Measurements from ENCODE around the gene CLEC4C.

Gene CLEC4C

DNA sequence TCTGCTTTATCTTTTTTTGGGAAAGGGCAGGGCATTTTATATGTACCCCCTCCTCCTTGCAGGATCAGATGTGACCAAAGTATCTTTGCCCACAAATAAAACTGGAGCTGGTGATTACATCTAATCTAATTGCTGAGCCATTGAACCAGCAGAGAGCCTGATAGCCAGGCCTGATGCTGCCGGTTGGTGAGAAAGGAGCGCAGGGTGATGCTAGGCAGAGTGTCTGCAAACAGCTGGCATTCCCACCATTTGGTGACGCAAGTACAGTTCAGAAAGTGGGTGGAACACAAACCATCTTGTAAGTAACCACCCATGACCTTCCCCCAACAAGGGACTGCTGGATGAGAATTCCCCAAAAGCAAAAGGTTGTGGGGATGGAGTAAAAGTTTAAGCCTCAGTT, 23.2 kb downstream of the CLEC4C start:
- DNase-seq (ENCODE audit: low read depth), result no peak

DNA sequence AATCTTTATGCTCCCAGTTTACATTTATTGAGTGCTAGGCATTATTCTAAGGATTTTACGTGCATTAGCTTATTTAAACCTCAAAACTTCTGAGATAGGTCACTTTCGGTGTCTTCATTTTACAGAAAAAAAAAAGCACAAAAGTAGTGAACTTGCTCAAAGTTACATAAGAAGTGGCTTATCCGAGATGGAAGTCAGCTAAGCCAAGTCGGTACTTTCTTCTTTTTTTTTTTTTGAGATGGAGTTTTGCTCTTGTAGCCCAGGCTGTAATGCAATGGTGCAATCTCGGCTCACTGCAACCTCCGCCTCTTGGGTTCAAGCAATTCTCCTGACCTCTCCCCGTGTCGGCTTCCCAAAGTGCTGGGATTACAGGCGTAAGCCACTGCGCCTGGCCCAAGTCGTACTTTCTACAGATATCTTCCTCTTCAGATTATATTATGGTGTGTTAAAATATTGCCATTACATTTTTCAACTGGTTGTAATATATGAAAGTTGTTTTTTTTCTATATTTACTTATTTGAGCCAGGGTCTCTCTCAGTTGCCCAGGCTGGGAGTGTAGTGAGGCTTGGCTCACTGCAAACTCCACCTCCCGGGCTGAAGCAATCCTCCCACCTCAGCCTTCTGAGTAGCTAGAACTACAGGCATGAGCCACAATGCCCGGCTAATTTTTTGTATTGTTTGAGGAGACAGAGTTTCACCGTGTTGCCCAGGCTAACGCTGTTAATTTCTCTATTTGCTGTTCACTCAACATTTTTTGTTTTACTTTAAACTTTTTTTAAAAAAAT, 27.0 kb downstream of the CLEC4C start:
- DNase-seq (ENCODE audit: low read depth), result no peak

DNA sequence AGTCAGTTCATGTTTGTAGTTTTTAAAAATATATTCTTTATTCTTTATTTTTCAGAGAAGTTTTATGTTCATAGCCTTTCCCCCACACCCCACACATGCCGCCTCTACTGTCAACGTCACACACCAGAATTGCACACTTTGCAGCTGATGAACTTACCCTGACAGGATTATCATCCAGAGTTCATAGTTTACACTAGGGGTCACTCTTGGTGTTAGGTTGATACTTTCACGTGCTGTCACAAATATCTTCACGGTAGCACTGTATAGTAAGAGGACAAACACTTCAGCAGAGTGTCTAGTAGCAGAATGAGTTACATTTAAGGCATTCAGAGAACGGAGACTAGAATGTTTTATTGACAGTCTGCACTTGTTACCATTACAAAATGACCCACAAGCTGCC, 30.8 kb downstream of the CLEC4C start:
- DNase-seq (ENCODE audit: low read depth), result no peak

DNA sequence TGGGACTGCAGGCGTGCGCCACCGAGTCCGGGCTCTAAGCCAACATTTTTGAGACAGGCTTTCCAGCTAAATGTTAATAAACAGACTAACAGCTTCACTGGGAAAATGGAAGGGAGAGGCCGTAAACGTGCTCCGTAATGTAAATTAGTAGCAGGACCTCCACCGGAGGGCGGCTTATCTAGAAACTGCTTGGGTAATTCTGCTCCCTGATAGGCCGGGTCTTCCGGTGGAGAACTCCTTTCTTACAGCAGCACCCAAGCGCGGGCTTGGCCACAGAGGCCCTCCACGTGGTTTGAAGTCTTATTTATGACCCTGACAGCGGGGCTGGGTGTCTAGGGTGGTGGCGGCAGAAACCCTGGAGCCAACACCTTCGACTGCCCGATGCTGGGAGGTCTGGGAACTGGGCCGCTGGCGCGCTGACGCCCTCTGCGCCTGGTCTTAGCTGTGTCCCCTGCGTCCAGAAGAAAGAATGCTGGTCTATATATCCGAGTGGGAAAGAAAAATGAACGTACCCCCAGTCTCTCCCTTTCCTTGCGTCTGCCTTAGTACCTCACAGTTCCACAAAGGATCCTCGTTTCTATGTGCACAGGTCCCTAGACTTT, 34.2 kb downstream of the CLEC4C start:
- DNase-seq (ENCODE audit: low read depth), result no peak

DNA sequence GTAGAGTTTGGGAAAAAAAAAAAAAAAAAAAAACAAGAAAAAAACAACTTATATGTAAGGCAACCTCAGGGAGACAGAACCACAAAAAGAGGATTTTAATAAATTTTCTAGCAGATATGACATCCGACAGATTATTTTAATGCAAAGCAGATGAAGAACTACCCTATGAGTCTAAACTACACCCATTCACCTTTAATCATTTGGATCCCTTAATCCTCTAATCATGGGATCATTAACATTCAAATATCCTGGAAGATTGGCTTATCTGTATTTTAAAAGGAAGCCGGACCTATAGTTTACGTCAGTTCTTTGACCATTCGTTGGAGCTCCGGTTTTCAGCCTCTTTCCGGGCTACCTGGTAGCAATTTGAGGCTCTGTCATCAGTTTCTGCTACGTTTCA, 36.0 kb downstream of the CLEC4C start, which contains the start of gene DPPA3:
TSS of gene DPPA3 (plus strand) at position 301 of the 400 bp plus-strand sequence. CDS start 138 bp downstream, outside the sequence.
- no peak for DNase-seq (ENCODE audit: low read depth)

DNA sequence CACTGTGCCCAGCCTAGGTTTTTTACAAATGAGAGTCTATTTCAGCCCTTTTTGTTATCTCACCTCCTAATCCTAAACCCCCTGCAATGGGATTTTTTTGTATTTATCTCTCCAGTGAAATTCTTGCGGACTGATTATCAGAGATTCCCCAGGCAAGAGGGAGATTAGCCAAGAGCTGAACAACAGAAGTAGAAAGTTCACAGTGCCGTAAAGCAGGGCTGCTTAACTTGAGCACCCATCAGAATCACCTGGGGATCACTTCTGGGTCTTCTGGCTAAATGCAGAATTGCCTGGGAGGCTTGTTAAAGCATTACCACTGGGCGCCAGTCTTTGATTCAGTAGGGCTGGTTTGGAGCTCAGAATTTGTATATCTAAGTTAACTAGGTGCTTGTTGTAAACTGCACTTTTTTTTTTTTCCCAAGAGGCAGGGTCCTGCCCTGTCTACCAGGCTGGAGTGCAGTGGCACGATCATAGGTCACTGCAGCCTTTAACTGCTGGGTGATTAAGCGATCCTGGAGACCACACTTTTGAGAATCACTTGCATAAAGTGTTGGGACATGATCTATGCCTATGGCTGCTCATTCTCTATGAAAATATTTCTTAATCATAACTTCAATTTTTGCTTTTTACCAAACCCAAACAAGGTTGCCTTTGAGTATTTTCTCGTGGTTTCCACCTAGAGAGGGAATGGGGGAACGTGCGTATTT, 37.1 kb downstream of the CLEC4C start:
- DNase-seq (ENCODE audit: low read depth), result no peak

DNA sequence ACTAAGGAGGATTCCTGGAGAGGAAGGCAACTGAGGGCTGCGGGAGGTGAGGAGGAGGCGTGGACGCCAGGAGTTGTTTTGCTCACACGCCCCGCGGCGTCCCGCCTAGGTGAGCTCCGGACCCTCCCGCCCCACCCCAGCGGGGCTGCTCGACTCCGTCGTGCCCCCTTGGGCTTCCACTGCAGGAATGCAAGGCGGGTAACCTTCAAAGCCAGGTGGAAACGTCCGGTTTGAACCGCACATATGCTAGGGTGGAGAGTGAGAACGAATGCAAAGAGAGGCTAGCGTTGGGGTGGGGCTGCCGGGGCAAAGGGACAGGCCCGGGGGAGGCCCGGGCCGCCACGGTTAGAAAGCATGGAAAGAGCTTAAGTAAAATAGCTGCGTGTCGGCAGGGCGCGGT, 41.3 kb downstream of the CLEC4C start:
- DNase-seq (ENCODE audit: low read depth), result no peak

DNA sequence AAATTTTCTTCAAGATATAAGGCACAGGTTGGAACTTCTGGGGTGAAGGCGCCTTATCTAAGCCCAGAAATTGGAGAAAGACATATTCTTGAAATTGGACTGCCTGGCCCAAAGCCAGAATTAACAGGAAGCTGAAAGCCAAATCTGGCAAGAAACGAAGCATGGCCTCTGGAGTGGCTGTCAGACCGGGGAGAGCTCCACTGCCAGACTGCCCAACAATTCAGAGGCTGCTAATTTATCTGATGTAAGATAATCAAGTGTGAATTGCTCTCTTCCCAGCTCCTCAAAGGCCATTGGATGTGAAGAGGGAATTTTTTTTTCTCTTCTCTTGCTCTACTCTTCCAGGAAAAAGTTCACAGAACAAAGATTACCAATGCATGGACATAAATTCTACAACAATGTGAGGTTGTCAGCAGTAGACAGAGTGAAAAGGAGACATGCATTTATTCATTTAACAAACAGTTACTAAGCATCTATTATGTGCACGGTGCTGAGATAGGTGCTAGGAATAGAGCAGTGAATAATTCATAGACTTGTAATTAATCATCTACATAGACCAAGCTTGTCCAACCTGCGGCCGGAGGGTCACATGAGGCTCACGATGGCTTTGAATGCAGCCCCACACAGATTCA, 51.5 kb downstream of the CLEC4C start, which contains the start of gene GDF3:
TSS of gene GDF3 (minus strand) at position 210 of the 632 bp plus-strand sequence. CDS start at position 163, 47 bp downstream.
- DNase-seq (ENCODE audit: low read depth), result no peak

DNA sequence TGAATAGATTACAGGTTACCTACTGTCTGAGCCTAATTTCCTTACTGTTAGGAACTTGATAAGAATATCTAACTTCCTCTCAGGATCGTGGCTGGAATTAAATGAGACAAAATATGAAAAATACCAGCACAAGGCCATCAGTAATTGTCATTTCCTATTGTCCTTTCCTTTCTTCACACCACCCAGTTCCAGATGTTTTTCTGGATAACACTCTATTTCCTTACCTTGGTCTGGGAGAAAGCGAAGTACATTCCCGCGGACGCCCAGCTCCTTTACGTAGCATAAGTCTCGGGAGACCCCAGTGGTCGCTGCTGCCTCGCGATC, 52.0 kb downstream of the CLEC4C start:
- DNase-seq (ENCODE audit: low read depth), result no peak

DNA sequence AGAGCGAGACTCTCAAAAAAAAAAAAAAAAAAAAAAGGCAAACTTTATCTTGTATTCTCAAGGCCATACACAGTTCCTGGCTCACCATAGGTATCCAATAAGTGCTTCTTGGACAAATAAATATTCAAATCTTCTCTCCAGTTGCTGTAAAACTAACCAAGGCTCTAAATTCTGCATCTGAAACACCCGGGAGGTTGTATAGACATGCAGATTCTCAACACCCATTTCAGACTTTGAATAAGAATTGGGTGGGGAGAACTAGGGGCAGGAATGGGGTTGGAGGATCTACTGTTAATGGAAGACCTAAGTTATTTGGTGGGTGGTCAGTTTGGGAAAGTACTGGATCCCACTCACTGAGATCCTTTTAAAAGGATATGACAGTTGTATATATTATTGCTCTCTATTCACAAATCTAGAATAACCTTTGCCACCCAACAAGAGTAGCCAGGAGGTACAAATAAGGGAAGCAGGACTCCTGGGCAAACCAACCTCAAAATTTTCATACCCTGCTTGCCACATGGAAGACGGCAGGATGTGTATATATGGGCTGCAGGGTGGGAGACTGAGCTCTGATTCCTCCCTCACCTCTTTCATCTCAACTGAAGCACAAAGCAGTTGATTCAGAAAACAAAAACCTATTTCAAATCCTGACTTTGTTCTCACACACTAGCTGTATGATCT, 52.5 kb downstream of the CLEC4C start:
- DNase-seq (ENCODE audit: low read depth), result no peak

DNA sequence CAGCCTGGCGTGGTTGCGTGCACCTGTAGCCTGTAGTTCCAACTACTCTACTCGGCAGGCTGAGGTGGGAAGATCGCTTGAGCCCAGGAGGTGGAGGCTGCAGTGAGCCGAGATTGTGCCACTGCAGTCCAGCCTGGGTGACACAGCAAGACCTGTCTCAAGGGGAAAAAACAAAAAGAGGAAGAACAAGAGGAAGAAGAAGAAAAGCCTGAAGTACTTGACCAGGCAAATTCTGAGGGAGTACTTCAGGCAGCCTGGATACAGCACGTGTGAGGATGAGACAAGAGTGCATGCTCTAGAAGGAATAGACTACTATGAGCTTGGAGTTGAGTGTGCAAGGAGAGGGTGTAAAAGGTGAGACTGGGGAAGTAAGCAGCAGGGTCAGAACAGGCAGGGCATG, 53.4 kb downstream of the CLEC4C start:
- no peak for DNase-seq (ENCODE audit: low read depth)

DNA sequence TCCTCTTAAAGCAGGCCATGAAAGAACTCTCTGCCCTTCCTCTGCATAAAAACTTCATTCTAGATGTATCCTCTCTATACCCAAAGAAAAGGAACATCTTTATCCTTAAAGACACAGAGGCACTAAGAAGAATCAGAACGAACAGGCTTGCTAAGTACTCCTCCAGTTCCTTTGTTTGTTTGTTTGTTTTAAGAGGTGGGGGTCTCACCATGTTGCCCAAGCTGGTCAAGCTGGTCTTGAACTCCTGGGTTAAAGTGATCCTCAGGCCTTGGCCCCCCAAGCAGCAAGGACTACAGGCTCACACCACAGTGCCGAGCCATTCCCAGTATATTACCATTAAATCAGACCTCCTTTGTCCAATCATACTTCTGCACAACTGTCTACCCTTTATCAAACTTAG, 65.6 kb downstream of the CLEC4C start:
- no peak for DNase-seq (ENCODE audit: low read depth)
